K562 (cell line): ENCODE data around the gene ZNF799. TPM values are rescaled to one million over a fixed set of nuclear protein-coding genes. Genes with fewer than 3 reads are reported as not detected.

Experiments used
- BCOR ChIP-seq: fragments of 450-650 bp; IDR thresholded peaks from 2 replicates; pipeline ENCODE4 v1.6.1; 2016
- KDM5B ChIP-seq: fragments of 200-600 bp; sonication (generic); IDR thresholded peaks from 2 replicates; pipeline ENCODE4 v1.6.1; 2012; ENCODE audit warnings: low read depth, mild to moderate bottlenecking, moderate library complexity, low read length, control low read depth, inconsistent platforms; ENCODE audit not compliant: insufficient replicate concordance
- KLF16 ChIP-seq: IDR thresholded peaks from 2 replicates; pipeline ENCODE4 v1.6.1; 2016; ENCODE audit warnings: antibody characterized with exemption
- MEIS2 ChIP-seq: fragments of 450-650 bp; IDR thresholded peaks from 2 replicates; pipeline ENCODE4 v1.6.1; 2014; ENCODE audit warnings: mild to moderate bottlenecking; ENCODE audit not compliant: partially characterized antibody
- PHB ChIP-seq: fragments of 250-450 bp; sonication (Bioruptor Pico); IDR thresholded peaks from 2 replicates; pipeline ENCODE4 v1.5.0; 2021
- PML ChIP-seq: IDR thresholded peaks from 2 replicates; pipeline ENCODE4 v1.6.1; 2012; ENCODE audit warnings: low read length, inconsistent platforms
- POLR2A ChIP-seq: fragments of 450-650 bp; conservative IDR thresholded peaks from 2 replicates; pipeline ENCODE4 v1.6.1; 2016
- RAD21 ChIP-seq, 2 experiments: fragments of 250-450 bp in 1 of 2; fragments of 450-650 bp in 1 of 2; sonication (Bioruptor Pico) in 1 of 2; formaldehyde crosslinking in 1 of 2; IDR thresholded peaks in 1 of 2; conservative IDR thresholded peaks in 1 of 2; 2 replicates each; pipeline versions ENCODE4 v1.4.0 to v1.8.0; 2020 to 2022; ENCODE audit warnings: mild to moderate bottlenecking in 2 of 2, moderate library complexity in 1 of 2
- SOX6 ChIP-seq: fragments of 450-650 bp; IDR thresholded peaks from 2 replicates; pipeline ENCODE4 v1.6.1; 2014; ENCODE audit warnings: mild to moderate bottlenecking
- polyA plus RNA-seq, 8 experiments: library from polyadenylated mRNA; depleted of rRNA in 4 of 8; stranded (reverse) in 5 of 8; unstranded in 3 of 8; fragments of >200 nt; fragmentation: Nextera tagmentation in 2 of 8; fragmentation: Illumina TruSeq in 1 of 8; extraction: Ambion mirVana in 2 of 8; extraction: Trizol in 1 of 8; gene quantifications; 2 replicates each; pipeline versions ENCODE4 v1.2.1 to v1.2.3, GENCODE V29; 2011 to 2014; ENCODE audit warnings: inconsistent platforms in 1 of 8, missing spikeins in 1 of 8
- total RNA-seq, 7 experiments: library from RNA; depleted of rRNA in 6 of 7; stranded (reverse); fragments of >200 nt in 6 of 7; fragmentation: Illumina TruSeq in 2 of 7; extraction: Trizol in 2 of 7; gene quantifications; 2 replicates each; pipeline versions ENCODE4 v1.2.1 to v1.2.3, GENCODE V29; 2011 to 2021; ENCODE audit warnings: low replicate concordance in 1 of 7
- TF ChIP-seq, protein P1 (sequence below), 2 experiments: IDR thresholded peaks; 2 replicates each; pipeline ENCODE4 v1.6.1; 2011; ENCODE audit warnings: borderline replicate concordance in 1 of 2, control low read depth in 1 of 2, low read depth in 1 of 2, low read length in 1 of 2, mild to moderate bottlenecking in 1 of 2, mixed read lengths in 1 of 2, moderate library complexity in 1 of 2; ENCODE audit not compliant: insufficient read depth in 1 of 2, insufficient read length in 1 of 2, poor library complexity in 1 of 2, severe bottlenecking in 1 of 2; ENCODE audit errors: extremely low read depth in 1 of 2
- TF ChIP-seq, protein P2 (sequence below), 3 experiments: IDR thresholded peaks in 2 of 3; conservative IDR thresholded peaks in 1 of 3; 2 replicates each; pipeline ENCODE4 v1.5.1; 2011 to 2012; ENCODE audit warnings: low read length in 3 of 3, mild to moderate bottlenecking in 3 of 3, control low read depth in 2 of 3, improper control_type of control experiment in 1 of 3, inconsistent platforms in 1 of 3, low read depth in 1 of 3, mixed read lengths in 1 of 3, moderate library complexity in 1 of 3; ENCODE audit not compliant: insufficient read depth in 2 of 3
- TF ChIP-seq, protein P3 (sequence below): IDR thresholded peaks from 2 replicates; pipeline ENCODE4 v1.6.1; 2011; ENCODE audit warnings: borderline replicate concordance, low read depth, mild to moderate bottlenecking, moderate library complexity, low read length; ENCODE audit not compliant: insufficient read depth, poor library complexity, severe bottlenecking
- TF ChIP-seq, protein P4 (sequence below): sonication (generic); formaldehyde crosslinking; IDR thresholded peaks from 2 replicates; pipeline ENCODE4 v1.8.0; 2022; ENCODE audit warnings: mild to moderate bottlenecking, missing genetic modification reagents
- TF ChIP-seq, protein P5 (sequence below): sonication (generic); formaldehyde crosslinking; IDR thresholded peaks from 2 replicates; pipeline ENCODE4 v1.8.0; 2022; ENCODE audit warnings: missing genetic modification reagents, mild to moderate bottlenecking, moderate library complexity, borderline replicate concordance

ZNF799 gene
- total and polyA plus RNA-seq, 9 of the 15 experiments (the other 6 are each of a cell fraction or from before 2014, with no cell fraction given): 0.63 to 5.5 (median 2.9) TPM

DNA sequence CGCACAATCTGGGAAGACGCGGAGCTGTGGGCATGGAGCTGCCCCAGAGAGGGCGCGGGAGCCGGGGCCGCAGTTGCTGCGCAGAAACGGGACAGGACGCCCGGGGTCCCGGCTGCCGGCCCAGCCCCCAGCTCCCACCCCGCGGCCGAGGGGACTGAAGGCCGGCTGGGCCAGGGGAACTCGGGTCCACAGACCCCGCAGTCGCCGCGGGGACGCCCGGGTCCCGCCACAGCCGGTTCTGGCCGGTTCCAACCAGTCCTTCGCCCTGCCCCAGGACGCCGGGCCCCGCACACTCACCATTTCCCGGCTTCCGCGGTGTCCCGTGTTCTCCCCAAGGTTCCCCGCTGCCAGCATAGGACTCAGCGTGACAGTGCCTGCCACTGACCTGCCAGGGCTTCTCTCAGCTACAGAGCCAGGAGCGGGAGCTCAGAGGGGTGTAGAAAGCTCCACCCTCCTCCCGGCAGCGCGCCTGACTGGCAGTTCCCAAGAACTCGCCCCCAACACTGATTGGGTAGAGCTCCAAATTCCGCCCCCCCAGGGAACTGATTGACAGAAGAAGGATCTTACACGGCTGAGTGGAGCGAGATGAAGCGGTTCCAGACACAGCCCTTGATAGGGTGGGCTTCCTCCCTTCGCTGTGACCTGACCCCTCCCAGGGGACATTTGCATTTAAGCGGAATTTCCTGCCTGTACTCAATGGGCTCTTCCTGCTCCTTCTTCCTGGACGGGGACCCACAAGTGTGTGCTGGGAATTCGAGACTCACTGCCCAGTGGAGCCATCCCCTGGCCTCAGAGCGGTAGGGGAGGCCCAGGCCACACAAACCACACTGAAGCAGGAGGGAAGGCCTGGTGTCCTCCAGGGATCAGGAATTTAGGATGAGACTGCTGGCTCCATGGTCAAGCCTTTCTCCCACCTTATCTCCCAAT is 35.6 kb downstream of the ZNF799 start, which contains the start of gene ZNF442 (continued):
- TF ChIP-seq KLF16 (peak; percentile 96), MEIS2 (peak; percentile 75), PHB (0 out of 2 replicates have a peak, but pooled peaks have one; percentile 32), KDM5B (peak; percentile 91), SOX6 (peak; percentile 48; the same call in 1 of the 2 replicates), BCOR (peak; percentile 65; the same call in 1 of the 2 replicates), PML (peak; percentile 71; the same call in 1 of the 2 replicates), POLR2A (peak; percentile 91), RAD21 (CRISPR knock-in tag; conservative IDR thresholded peaks at IDR 0.05 in 1 of 2, IDR thresholded peaks at IDR 0.05 in 1 of 2) (peak; percentile 52 to 66)
- TF ChIP-seq, protein P1, sequence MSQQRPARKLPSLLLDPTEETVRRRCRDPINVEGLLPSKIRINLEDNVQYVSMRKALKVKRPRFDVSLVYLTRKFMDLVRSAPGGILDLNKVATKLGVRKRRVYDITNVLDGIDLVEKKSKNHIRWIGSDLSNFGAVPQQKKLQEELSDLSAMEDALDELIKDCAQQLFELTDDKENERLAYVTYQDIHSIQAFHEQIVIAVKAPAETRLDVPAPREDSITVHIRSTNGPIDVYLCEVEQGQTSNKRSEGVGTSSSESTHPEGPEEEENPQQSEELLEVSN (IDR thresholded peaks at IDR 0.05; ENCODE audit: borderline replicate concordance in 1 of 2, extremely low read depth in 1 of 2, insufficient read depth in 1 of 2, insufficient read length in 1 of 2, low read depth in 1 of 2, low read length in 1 of 2, poor library complexity in 1 of 2, severe bottlenecking in 1 of 2): peak in 1 of 2 experiments; percentile 34
- TF ChIP-seq, protein P2, sequence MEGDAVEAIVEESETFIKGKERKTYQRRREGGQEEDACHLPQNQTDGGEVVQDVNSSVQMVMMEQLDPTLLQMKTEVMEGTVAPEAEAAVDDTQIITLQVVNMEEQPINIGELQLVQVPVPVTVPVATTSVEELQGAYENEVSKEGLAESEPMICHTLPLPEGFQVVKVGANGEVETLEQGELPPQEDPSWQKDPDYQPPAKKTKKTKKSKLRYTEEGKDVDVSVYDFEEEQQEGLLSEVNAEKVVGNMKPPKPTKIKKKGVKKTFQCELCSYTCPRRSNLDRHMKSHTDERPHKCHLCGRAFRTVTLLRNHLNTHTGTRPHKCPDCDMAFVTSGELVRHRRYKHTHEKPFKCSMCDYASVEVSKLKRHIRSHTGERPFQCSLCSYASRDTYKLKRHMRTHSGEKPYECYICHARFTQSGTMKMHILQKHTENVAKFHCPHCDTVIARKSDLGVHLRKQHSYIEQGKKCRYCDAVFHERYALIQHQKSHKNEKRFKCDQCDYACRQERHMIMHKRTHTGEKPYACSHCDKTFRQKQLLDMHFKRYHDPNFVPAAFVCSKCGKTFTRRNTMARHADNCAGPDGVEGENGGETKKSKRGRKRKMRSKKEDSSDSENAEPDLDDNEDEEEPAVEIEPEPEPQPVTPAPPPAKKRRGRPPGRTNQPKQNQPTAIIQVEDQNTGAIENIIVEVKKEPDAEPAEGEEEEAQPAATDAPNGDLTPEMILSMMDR (IDR thresholded peaks at IDR 0.05 in 2 of 3, conservative IDR thresholded peaks at IDR 0.05 in 1 of 3; ENCODE audit: insufficient read depth in 2 of 3, low read depth in 1 of 3, low read length in 3 of 3): peak; percentile 52 to 70 (median 56)
- TF ChIP-seq, protein P3, sequence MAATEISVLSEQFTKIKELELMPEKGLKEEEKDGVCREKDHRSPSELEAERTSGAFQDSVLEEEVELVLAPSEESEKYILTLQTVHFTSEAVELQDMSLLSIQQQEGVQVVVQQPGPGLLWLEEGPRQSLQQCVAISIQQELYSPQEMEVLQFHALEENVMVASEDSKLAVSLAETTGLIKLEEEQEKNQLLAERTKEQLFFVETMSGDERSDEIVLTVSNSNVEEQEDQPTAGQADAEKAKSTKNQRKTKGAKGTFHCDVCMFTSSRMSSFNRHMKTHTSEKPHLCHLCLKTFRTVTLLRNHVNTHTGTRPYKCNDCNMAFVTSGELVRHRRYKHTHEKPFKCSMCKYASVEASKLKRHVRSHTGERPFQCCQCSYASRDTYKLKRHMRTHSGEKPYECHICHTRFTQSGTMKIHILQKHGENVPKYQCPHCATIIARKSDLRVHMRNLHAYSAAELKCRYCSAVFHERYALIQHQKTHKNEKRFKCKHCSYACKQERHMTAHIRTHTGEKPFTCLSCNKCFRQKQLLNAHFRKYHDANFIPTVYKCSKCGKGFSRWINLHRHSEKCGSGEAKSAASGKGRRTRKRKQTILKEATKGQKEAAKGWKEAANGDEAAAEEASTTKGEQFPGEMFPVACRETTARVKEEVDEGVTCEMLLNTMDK: peak; percentile 23
- TF ChIP-seq, protein P4, sequence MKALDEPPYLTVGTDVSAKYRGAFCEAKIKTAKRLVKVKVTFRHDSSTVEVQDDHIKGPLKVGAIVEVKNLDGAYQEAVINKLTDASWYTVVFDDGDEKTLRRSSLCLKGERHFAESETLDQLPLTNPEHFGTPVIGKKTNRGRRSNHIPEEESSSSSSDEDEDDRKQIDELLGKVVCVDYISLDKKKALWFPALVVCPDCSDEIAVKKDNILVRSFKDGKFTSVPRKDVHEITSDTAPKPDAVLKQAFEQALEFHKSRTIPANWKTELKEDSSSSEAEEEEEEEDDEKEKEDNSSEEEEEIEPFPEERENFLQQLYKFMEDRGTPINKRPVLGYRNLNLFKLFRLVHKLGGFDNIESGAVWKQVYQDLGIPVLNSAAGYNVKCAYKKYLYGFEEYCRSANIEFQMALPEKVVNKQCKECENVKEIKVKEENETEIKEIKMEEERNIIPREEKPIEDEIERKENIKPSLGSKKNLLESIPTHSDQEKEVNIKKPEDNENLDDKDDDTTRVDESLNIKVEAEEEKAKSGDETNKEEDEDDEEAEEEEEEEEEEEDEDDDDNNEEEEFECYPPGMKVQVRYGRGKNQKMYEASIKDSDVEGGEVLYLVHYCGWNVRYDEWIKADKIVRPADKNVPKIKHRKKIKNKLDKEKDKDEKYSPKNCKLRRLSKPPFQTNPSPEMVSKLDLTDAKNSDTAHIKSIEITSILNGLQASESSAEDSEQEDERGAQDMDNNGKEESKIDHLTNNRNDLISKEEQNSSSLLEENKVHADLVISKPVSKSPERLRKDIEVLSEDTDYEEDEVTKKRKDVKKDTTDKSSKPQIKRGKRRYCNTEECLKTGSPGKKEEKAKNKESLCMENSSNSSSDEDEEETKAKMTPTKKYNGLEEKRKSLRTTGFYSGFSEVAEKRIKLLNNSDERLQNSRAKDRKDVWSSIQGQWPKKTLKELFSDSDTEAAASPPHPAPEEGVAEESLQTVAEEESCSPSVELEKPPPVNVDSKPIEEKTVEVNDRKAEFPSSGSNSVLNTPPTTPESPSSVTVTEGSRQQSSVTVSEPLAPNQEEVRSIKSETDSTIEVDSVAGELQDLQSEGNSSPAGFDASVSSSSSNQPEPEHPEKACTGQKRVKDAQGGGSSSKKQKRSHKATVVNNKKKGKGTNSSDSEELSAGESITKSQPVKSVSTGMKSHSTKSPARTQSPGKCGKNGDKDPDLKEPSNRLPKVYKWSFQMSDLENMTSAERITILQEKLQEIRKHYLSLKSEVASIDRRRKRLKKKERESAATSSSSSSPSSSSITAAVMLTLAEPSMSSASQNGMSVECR: peak; percentile 50; the same call in 1 of the 2 replicates
- TF ChIP-seq, protein P5, sequence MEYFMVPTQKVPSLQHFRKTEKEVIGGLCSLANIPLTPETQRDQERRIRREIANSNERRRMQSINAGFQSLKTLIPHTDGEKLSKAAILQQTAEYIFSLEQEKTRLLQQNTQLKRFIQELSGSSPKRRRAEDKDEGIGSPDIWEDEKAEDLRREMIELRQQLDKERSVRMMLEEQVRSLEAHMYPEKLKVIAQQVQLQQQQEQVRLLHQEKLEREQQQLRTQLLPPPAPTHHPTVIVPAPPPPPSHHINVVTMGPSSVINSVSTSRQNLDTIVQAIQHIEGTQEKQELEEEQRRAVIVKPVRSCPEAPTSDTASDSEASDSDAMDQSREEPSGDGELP (CRISPR knock-in tag): peak; percentile 60; the same call in 1 of the 2 replicates
